ENCODE results near the gene SBF2. TPM values are rescaled to one million over a fixed set of nuclear protein-coding genes. Genes with fewer than 3 reads are reported as not detected.
"Not testable (repeated sequence)": the region's sequence is repeated elsewhere in the genome, so short reads cannot be mapped to it uniquely, and the experiment has no call there.

Gene SBF2
- total RNA-seq, 1 experiment from 2014 or later, result 16.7 TPM

DNA sequence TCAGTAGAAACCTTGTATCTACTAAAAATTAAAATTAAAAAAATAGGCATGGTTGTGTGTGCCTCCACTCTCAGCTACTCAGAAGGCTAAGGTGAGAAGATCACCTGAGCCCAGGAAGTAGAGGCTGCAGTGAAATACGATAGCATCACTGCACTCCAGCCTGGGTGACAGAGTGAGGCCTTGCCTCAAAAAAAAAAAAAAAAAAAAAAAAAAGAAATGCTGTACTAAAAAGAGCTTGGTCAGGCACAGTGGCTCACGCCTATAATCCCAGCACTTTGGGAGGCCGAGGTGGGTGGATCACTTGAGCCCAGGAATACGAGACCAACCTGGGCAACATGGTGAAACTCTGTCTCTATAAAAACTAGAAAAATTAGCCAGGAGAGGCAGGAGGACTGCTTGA is 36.5 kb downstream of the SBF2 start:
- no peaks in the 10 kb centered on the region for H3K9me3 ChIP-seq
- DNase-seq, result no peak
- no peaks in the 10 kb centered on the region for H3K27me3 ChIP-seq
- H3K4me3 ChIP-seq, result no peak overlapping the region
- no peaks in the 10 kb centered on the region; the same call in 1 of the 2 replicates for H3K36me3 ChIP-seq

DNA sequence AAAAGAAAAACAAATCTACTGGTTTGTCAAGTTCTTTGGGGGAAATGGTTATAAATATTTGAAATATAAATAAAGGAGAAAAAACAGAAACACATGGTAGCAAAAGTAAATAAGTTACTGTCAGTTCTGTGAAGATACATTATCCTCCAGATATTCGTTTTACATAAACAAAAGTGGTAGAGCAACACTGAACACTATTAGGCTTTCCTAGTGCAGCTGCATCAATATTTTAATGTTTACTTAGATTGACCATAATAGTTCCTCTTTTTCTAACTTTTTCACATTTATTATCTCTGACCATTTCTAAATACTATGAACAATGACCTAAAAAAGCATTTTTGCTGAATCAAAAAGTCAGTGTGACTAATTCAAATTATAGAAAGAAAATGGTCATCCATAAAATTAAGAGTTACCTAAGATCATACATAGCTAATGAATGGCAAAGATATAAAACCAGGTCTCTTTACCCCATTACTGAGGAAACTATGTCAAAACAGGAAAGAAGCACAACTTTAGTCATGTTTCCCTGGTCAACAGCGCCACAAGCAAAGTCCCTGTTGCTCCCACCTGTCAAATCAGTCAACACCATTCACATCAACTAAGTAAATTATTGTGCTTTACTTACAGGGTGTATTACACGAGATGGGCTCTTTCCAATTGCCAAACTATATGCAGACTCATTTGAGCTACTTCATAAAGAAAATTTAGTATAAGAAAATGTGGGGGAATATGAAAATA is 38.5 kb downstream of the SBF2 start:
- Histone ChIP-seq H3K27me3 (no peaks in the 10 kb centered on the region), H3K9me3 (no peaks in the 10 kb centered on the region; the same call in 1 of the 2 replicates), H3K4me3 (no peak overlapping the region), H3K36me3 (no peaks in the 10 kb centered on the region; the same call in 1 of the 2 replicates)
- no peak for DNase-seq

DNA sequence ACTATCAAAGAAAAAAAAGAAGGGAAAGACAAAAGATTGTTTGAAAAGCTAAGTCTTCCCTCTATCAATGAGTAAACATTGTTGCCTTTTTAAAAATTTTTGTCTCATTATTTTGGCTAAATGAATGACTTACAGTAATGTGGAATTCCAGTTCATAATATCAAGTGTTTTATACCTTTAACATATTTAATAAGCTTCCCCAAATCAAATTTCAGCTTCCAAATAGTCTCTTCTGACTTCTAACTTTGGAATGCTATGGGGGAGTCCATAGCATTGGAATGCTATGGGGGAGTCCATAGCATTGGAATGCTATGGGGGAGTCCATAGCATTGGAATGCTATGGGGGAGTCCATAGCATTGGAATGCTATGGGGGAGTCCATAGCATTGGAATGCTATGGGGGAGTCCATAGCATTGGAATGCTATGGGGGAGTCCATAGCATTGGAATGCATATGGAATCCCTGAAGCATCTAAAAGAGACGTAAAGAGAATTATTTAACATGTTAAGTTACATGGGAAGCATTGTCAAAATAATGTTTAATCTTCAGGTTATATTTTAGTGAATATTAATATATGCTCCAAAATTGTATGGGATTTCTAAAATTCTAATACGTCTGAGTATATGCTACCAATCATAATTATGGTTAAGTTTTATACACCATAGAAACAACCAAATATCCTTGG is 44.4 kb downstream of the SBF2 start:
- not testable (repeated sequence) for H3K27me3 ChIP-seq, DNase-seq, H3K9me3 ChIP-seq, H3K4me3 ChIP-seq, H3K36me3 ChIP-seq

DNA sequence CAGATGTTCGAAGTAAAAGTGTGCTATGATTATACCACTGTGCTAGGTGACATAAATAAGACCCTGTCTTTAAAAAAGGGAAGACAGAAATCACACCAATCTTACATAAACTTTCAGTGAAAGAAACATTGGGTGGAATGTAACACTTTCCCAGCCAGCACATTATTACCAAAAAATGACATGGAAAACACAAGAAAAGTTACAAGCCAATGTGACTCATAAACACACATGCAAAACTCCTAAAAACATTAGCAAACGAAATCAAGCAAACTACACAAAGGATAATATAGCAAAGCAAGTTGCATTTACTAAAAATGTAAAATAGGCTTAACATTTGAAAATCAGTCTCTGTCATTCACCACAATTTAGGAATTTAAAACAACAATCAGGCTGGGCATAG is 47.0 kb downstream of the SBF2 start:
- no peak for DNase-seq
- Histone ChIP-seq H3K27me3 (no peaks in the 10 kb centered on the region), H3K36me3 (peaks cover 9% of the 10 kb centered on the region), H3K9me3 (peaks cover 6% of the 10 kb centered on the region; the same call in 1 of the 2 replicates), H3K4me3 (no peak overlapping the region)

DNA sequence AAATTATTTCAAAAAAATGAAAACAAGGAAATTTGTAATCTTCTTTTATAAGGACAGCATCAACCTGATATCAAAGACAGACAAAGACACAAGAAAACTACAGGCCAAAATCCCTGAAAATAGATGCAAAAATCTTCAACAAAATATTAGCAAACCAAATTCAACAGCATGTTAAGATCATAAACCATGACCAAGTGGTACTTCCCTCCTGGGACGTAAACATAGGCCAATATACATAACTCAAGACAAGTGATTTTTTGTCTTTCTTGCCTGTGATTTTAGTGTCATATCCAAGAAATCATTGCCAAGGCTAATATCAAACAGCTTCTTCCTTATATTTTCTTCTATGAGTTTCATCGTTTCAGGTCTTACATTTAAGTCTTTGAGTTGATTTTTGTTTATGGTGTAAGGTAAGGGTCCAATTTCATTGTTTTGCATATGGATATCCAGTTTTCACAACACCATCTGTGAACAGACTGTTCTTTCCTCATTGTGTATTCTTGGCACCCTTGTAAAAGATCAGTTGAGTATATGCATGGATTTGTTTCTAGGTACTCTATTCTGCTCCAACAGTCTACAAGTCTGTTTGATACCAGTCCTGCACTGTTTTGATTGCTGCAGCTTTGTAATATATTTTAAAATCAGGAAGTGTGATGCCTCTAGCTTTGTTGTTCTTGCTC is 50.0 kb downstream of the SBF2 start:
- Histone ChIP-seq H3K9me3 (peaks cover 6% of the 10 kb centered on the region; the same call in 1 of the 2 replicates), H3K27me3 (no peaks in the 10 kb centered on the region), H3K4me3 (no peak overlapping the region), H3K36me3 (peaks cover 9% of the 10 kb centered on the region)
- DNase-seq, result no peak

DNA sequence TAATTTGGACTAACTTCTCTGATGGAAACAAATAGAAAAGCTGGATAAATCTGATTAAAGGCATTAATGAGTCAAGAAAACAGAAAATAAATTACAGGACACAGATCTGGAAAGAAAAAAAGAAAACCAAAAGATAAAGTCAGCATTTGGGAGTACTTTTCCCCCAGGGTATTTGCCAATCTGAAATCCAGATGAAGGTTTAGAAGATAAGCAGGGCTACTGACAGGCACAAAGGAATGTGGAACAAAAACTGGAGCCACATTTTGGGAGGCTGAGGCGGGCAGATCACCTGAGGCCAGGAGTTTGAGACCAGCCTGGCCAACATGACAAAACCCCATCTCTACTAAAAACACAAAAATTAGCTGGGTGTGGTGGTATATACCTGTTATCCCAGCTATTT is 57.2 kb downstream of the SBF2 start:
- DNase-seq, result no peak
- Histone ChIP-seq H3K27me3 (no peaks in the 10 kb centered on the region), H3K9me3 (peaks cover 3% of the 10 kb centered on the region; the same call in 1 of the 2 replicates), H3K4me3 (no peak overlapping the region), H3K36me3 (no peaks in the 10 kb centered on the region; the same call in 1 of the 2 replicates)

DNA sequence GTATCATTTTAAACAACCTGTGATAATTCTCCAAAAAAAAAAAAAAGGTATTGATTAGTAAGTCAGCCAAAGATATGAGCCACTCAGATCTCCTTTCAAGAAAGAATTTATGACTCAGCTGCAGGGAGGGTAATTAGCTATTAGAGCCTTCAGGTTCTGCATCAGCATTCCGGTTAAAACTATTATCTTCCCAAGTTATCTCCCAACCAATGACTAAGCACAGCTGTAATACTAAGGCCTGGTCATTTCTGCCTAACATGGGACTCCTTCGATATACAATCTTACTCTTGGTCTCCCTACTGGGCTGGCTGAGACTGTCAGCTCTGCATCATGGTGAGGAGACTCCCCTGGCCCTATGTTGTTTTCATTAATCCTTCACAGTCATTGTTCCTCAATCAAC is 60.4 kb downstream of the SBF2 start:
- no peak for DNase-seq
- Histone ChIP-seq H3K27me3 (no peaks in the 10 kb centered on the region), H3K4me3 (no peak overlapping the region), H3K9me3 (peaks cover 3% of the 10 kb centered on the region), H3K36me3 (no peaks in the 10 kb centered on the region; the same call in 1 of the 2 replicates)

DNA sequence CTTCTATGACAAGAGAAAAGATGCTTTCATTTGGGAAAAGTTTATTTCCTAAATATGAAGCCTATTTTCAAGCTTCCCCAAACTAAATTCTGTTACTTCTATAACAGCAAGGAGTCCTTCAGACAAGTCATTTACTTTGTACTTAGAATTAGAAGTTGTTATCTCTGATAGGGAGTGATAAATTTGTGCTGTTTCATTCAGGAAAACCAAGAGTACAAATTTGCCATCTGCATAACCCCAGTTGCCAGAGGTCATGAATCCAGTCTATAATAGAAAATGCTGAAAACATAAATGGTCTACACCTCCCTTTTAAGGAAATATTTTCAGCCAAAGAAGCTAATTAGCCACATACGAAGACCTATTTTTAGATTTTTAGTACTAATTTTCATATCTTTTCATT is 61.3 kb downstream of the SBF2 start:
- Histone ChIP-seq H3K27me3 (no peaks in the 10 kb centered on the region), H3K9me3 (peaks cover 3% of the 10 kb centered on the region), H3K4me3 (no peak overlapping the region), H3K36me3 (no peaks in the 10 kb centered on the region; the same call in 1 of the 2 replicates)
- DNase-seq, result no peak

DNA sequence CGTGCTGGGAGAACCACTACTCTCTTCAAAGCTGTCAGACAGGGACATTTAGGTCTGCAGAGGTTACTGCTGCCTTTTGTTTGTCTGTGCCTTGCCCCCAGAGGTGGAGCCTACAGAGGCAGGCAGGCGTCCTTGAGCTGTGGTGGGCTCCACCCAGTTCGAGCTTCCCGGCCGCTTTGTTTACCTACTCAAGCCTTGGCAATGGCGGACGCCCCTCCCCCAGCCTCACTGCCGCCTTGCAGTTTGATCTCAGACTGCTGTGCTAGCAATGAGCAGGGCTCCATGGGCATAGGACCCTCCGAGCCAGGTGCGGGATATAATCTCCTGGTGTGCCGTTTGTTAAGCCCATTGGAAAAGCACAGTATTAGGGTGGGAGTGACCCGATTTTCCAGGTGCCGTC is 62.2 kb downstream of the SBF2 start:
- not testable (repeated sequence) for DNase-seq, H3K27me3 ChIP-seq, H3K4me3 ChIP-seq, H3K36me3 ChIP-seq, H3K9me3 ChIP-seq

DNA sequence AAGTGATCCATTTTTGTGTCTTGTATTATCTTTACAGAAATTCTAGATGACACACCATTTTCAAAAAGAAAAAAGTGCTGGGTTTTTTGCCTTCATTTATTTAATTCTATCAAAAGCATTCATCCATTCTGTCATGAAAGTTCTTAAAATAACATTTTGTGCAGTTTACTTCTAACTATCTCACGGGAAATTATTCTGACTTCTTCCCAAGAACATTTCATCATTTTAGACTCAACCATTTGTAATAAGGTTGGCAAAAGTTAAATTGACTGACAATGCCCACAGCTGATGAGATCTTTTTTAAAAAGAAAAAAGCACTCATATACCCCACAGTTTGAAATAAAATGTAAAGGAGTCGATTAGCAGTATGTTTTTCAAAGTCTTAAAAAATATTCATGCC is 68.5 kb downstream of the SBF2 start:
- H3K4me3 ChIP-seq, result no peak overlapping the region
- no peaks in the 10 kb centered on the region; the same call in 1 of the 2 replicates for H3K9me3 ChIP-seq
- H3K36me3 ChIP-seq, result no peaks in the 10 kb centered on the region; the same call in 1 of the 2 replicates
- H3K27me3 ChIP-seq, result no peaks in the 10 kb centered on the region
- DNase-seq, result no peak

DNA sequence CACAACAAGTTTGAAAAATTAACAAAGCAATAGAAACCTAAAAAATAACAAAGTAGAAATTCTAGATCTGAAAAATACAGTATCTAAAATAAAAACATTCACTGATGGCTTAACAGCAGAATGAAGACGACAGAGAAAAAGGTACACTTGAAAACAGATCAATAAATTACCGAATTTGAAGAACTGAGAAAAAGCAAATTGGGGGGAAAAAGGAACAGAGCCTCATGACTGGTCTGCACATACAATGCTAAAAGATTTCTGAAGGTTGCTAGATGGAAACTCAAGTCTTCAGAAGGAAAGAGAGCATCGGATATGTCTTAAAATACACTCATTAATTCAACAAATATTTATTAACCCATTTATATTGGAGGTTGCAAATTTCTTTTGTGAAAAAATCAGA is 71.6 kb downstream of the SBF2 start:
- Histone ChIP-seq H3K36me3 (peaks cover 6% of the 10 kb centered on the region; the same call in 1 of the 2 replicates), H3K27me3 (no peaks in the 10 kb centered on the region), H3K9me3 (peaks cover 2% of the 10 kb centered on the region; the same call in 1 of the 2 replicates), H3K4me3 (no peak overlapping the region)
- DNase-seq, result no peak

DNA sequence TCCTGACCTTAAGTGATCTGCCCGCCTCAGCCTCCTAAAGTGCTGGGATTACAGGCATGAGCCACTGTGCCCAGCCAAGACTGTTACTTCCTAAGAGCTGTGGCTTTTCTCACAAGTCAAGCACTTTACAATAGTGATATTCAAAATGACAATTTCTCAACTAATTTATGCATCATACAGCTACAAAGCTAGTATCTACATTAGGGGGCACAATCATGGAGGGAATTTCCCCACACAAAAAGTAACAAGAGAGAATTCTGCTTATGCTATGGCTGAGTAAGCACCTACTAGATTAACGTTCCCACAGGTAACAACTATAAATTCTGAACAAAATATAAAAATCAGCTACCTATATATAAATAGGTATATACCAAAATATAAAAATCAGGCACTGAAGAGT is 72.7 kb downstream of the SBF2 start:
- Histone ChIP-seq H3K4me3 (no peak overlapping the region), H3K9me3 (peaks cover 2% of the 10 kb centered on the region; the same call in 1 of the 2 replicates), H3K27me3 (no peaks in the 10 kb centered on the region), H3K36me3 (peaks cover 6% of the 10 kb centered on the region; the same call in 1 of the 2 replicates)
- no peak for DNase-seq

DNA sequence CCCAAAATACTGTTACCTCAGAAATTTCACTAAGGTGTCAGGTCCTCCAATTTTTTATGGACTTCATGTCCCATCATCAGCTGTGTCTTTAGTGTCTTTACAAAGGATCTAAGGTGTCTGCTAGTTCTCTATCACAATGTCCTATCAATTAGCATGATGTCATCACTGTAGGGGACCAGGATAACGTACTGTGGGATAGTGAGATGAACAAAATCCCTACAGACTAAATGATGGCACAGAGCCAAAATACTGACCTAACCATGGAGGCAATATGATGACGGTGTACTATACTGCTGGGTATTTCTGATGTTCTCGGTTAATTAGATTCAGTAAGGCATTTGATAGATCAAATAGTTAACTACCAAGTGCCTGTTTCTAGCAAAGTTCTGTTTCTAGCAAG is 82.5 kb downstream of the SBF2 start:
- no peak for DNase-seq
- Histone ChIP-seq H3K9me3 (peaks cover 2% of the 10 kb centered on the region; the same call in 1 of the 2 replicates), H3K4me3 (no peak overlapping the region), H3K36me3 (0 out of 2 replicates have a peak, but pooled peaks cover 2% of the 10 kb centered on the region), H3K27me3 (no peaks in the 10 kb centered on the region)

DNA sequence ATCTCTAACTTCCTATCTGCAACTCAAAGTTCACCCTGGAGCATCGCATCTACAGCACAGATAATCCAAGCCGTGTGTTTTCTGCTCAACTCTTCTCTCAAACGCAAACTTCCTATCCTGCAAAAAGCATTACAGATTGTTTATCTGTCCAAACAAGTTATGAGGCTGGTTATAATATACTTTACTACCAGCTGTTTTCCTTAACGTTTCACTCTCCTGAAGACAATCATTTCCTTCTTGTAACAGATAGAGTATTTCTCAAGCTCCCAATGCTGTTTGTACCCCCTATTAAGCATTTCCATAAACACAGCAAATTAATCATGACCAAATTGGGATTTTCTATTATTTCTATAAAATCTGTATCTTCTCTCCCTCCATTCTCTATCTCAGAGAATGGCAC is 84.7 kb downstream of the SBF2 start:
- no peak for DNase-seq
- H3K4me3 ChIP-seq, result no peak overlapping the region
- H3K9me3 ChIP-seq, result peaks cover 11% of the 10 kb centered on the region; the same call in 1 of the 2 replicates
- no peaks in the 10 kb centered on the region for H3K27me3 ChIP-seq
- 0 out of 2 replicates have a peak, but pooled peaks cover 2% of the 10 kb centered on the region for H3K36me3 ChIP-seq

DNA sequence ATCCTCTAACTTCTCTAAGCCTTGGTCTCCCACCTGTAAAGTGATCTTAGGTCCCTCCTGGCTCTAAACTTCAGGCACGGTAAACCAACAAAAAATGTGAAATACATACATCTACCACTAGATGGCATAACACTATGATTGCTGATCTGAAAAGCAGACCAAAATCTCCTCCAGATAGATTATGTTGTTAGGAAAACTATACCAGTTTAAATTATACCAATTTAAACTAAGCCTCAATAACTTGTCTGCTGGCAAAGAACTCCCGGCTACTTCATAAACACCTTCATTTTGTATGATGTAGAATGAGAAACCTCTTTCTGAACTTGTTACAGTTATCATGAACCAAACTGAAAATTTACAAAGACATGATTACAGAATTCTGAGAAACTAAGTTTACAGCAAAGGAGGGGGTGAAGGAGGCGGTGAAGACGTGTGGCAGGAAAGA is 85.9 kb downstream of the SBF2 start:
- H3K27me3 ChIP-seq, result no peaks in the 10 kb centered on the region
- H3K36me3 ChIP-seq, result 0 out of 2 replicates have a peak, but pooled peaks cover 2% of the 10 kb centered on the region
- no peak for DNase-seq
- peaks cover 19% of the 10 kb centered on the region for H3K9me3 ChIP-seq
- no peak overlapping the region for H3K4me3 ChIP-seq

DNA sequence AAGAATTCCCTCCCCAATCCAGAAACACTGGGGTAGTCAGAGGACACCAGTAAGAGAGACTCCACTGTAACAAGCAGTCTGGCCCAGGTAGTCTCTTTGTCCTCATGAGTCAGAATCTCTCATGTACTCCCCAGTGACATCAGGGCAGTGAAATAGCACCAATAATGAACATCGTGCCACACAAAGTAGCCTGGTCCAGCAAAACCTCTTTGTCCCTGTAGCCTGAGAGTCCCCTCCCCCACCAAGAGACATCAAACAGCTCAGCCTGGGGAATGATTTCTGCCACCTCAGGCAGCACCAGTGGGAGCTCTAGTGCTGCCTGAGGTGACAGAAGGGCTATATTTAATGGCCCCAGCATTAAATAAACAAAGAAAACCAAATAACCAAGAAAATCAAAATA is 88.1 kb downstream of the SBF2 start:
- no peak overlapping the region for H3K4me3 ChIP-seq
- peaks cover 23% of the 10 kb centered on the region for H3K9me3 ChIP-seq
- no peak for DNase-seq
- H3K36me3 ChIP-seq, result peaks cover 6% of the 10 kb centered on the region
- no peaks in the 10 kb centered on the region for H3K27me3 ChIP-seq

DNA sequence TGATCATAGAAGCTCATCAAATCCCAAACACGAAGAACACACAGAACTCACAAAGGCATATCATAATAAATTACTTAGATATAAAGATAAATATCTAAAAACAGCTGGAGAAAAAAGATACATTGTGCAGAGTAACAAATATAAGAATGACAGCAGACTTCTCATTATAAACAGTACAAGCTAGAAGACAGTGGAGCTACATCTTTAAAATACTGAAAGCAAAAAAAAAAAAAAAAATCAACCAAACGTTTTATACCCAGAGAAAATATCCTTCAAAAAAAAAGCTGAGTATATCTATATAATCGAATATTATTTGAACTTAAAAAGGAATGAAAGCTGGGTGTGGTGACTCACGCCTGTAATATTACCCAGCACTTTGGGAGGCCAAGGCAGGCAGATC is 90.0 kb downstream of the SBF2 start:
- Histone ChIP-seq H3K9me3 (peaks cover 35% of the 10 kb centered on the region), H3K36me3 (peaks cover 7% of the 10 kb centered on the region), H3K27me3 (no peaks in the 10 kb centered on the region), H3K4me3 (no peak overlapping the region)
- DNase-seq, result no peak
